Pancreas (tissue), 10 donors: Measurements from ENCODE around the gene ITGB2. TPM values are rescaled to one million over a fixed set of nuclear protein-coding genes. Genes with fewer than 3 reads are reported as not detected.

Experiments used
- ATAC-seq, 4 donors: fragments of 200-7000 bp; cut with Tn5 transposase; one replicate each; pipeline versions ENCODE4 v1.8.0 to v1.9.1; 2020; ENCODE audit warnings: mild to moderate bottlenecking in 4 of 4, moderate library complexity in 4 of 4
- DNase-seq, 6 donors: peaks; one replicate each; pipeline ENCODE4 v3.0.0-alpha.2; 2020
- FAIRE-seq: peaks from 2 replicates; lab custom pipeline; 2012; peaks lifted over from hg19 to GRCh38; lab: Jason Lieb, UNC
- H3K27ac ChIP-seq, 4 donors: fragments of 200-600 bp; sonication (generic); 1 replicate in 3 of 4; 2 replicates in 1 of 4; pipeline versions ENCODE4 v1.5.0 to v1.8.0; 2020
- H3K27me3 ChIP-seq, 4 donors: fragments of 200-600 bp; one replicate each; pipeline ENCODE4 v1.8.0; 2021
- H3K36me3 ChIP-seq, 3 donors: fragments of 200-600 bp; sonication (generic) in 1 of 3; one replicate each; pipeline versions ENCODE4 v1.5.0 to v1.8.0; 2020 to 2021
- H3K4me1 ChIP-seq, 3 donors: fragments of 200-600 bp; one replicate each; pipeline ENCODE4 v1.8.0; 2021
- H3K4me3 ChIP-seq, 4 donors: fragments of 200-600 bp; sonication (generic) in 2 of 4; one replicate each; pipeline versions ENCODE4 v1.5.0 to v1.8.0; 2020 to 2021
- H3K9me3 ChIP-seq, 4 donors: fragments of 200-600 bp; one replicate each; pipeline ENCODE4 v1.8.0; 2021
- CTCF ChIP-seq, 4 donors: fragments of 200-600 bp; sonication (generic) in 3 of 4; IDR thresholded peaks; one replicate each; pipeline versions ENCODE4 v1.5.0 to v1.8.0; 2021; ENCODE audit warnings: antibody characterized with exemption in 4 of 4
- WGBS, 2 donors: extraction: QIAGEN DNeasy Blood & Tissue Kit; methylation state at CpG; one replicate each; pipeline ENCODE4 v1.1.7; 2013; 5-methylcytosine and 5-hydroxymethylcytosine counted together
- intact Hi-C, 3 donors: fragments of 100-400 bp; cut with DNase I; formaldehyde crosslinking; loops; one replicate each; pipeline versions ENCODE4 v1.11.1 to v1.14.2; 2022
- polyA plus RNA-seq, 2 donors: library from polyadenylated mRNA; stranded (reverse); fragments of 200-250 nt; gene quantifications; one replicate each; pipeline ENCODE4 v1.2.3, GENCODE V29; 2013
- total RNA-seq, 6 donors: library from RNA; stranded (reverse); fragmentation: NEBNext Ultra II Directional in 4 of 6; extraction: Animal tissue kit (Norgen Biotek cat#: 25700) in 4 of 6; gene quantifications; one replicate each; pipeline versions ENCODE4 v1.2.1 to v1.2.4, GENCODE V29; 2021 to 2023
- donor health status: healthy with polysubstance abuse.
- donor health status: DM: no; HTN: no; CAD: no; lungs with moderate emphysema.
- donor health status: DM: no; HTN: no; CAD: no.
- donor health status: control.
- donor health status: control.
- donor health status: Bipolar disorder and iron deficiency.
- donor health status: DM: yes; HTN: yes; CAD: no.
- donor health status: DM: no; HTN: no; CAD: no.
- donor health status: DM: no; HTN: no; CAD: no.
- donor health status: DM: yes; HTN: yes; CAD: no.

The ITGB2 gene
- total and polyA plus RNA-seq, 8 donors: 1.1 to 88.0 (median 11.6) TPM

- no peak for TF ChIP-seq CTCF (IDR thresholded peaks at IDR 0.05)
Observed at GRCh38 chr21:44966135-44967081, 45.7 kb upstream of the ITGB2 start.

GRCh38 chr21:44965251-44966022 is 44.7 kb upstream of the ITGB2 start:
- no peak for TF ChIP-seq CTCF (IDR thresholded peaks at IDR 0.05)
- FAIRE-seq: no peak
- Histone ChIP-seq H3K27me3 (no peaks in the 10 kb centered on the region), H3K9me3 (no peaks in the 10 kb centered on the region), H3K4me1 (no peaks in the 10 kb centered on the region), H3K4me3 (no peak overlapping the region), H3K27ac (no peak overlapping the region), H3K36me3 (peaks cover 0 to 7% (median 0%) of the 10 kb centered on the region in 3 donors)
- 91 to 92% methylated on average over 17 of the region's 17 CpGs for WGBS, 2 donors
- ATAC-seq: no peak
- DNase-seq: no peak
- intact Hi-C loops: no loop called here

More at GRCh38 chr21:44966135-44967081, 45.7 kb upstream of the ITGB2 start:
- H3K9me3 ChIP-seq: no peaks in the 10 kb centered on the region
- no peak for ATAC-seq
- 79 to 83% methylated on average over 30 of the region's 30 CpGs for WGBS, 2 donors
- H3K27ac ChIP-seq: no peak overlapping the region
- H3K36me3 ChIP-seq: peaks cover 0 to 5% (median 0%) of the 10 kb centered on the region in 3 donors
- H3K4me1 ChIP-seq: no peaks in the 10 kb centered on the region
- H3K4me3 ChIP-seq: no peak overlapping the region
- no peak for FAIRE-seq
- peak in 1 of 6 donors; percentile 54 for DNase-seq
- intact Hi-C loops: no loop called here
- H3K27me3 ChIP-seq: no peaks in the 10 kb centered on the region

GRCh38 chr21:44964381-44964780 is 43.7 kb upstream of the ITGB2 start:
- Histone ChIP-seq H3K36me3 (peaks cover 0 to 7% (median 0%) of the 10 kb centered on the region in 3 donors), H3K4me3 (no peak overlapping the region), H3K9me3 (no peaks in the 10 kb centered on the region), H3K27me3 (no peaks in the 10 kb centered on the region), H3K4me1 (no peaks in the 10 kb centered on the region), H3K27ac (no peak overlapping the region)
- no peak for TF ChIP-seq CTCF (IDR thresholded peaks at IDR 0.05)
- intact Hi-C loops: no loop called here
- 95 to 96% methylated on average over 12 of the region's 12 CpGs for WGBS, 2 donors
- DNase-seq (peak in 2 of 6 donors; percentile 8 to 38), FAIRE-seq (no peak), ATAC-seq (no peak)

DNA sequence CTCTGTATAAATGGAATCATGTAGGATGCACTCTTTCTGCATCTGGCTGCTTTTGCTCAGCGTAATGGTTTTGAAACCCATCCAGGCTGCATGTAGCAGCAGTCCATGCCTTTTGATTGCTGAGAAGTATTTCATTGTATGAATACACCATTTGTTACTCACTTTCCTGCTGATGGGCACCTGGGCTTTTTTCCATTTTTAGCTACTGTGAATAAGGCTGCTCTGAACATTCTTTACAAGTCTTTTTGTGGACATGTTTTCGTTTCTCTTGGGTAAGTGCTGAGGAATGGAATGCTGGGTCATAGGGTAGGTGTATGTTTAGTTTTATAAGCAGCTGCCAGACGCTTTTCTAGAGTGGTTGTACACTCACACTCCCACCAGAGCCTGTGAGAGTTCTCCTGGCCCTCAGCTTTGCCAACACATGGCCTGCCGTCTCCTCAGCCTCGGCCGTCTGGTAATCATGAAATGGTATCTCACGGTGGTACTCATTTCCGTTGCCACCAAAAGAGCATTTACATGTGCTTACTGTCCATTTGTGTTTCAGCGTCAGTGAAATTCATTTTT is 41.8 kb upstream of the ITGB2 start:
- no peak for TF ChIP-seq CTCF (IDR thresholded peaks at IDR 0.05)
- Histone ChIP-seq H3K27ac (no peak overlapping the region), H3K9me3 (no peaks in the 10 kb centered on the region), H3K4me1 (no peaks in the 10 kb centered on the region), H3K4me3 (no peak overlapping the region), H3K27me3 (no peaks in the 10 kb centered on the region), H3K36me3 (peaks cover 0 to 8% (median 0%) of the 10 kb centered on the region in 3 donors)
- FAIRE-seq (no peak), DNase-seq (no peak), ATAC-seq (peak in 1 of 4 donors; percentile 16)
- intact Hi-C loops: no loop called here
- WGBS, 2 donors: 88 to 90% methylated on average over 9 of the region's 9 CpGs
